Measurements from ENCODE around the gene STAT5A.

STAT5A gene

DNA sequence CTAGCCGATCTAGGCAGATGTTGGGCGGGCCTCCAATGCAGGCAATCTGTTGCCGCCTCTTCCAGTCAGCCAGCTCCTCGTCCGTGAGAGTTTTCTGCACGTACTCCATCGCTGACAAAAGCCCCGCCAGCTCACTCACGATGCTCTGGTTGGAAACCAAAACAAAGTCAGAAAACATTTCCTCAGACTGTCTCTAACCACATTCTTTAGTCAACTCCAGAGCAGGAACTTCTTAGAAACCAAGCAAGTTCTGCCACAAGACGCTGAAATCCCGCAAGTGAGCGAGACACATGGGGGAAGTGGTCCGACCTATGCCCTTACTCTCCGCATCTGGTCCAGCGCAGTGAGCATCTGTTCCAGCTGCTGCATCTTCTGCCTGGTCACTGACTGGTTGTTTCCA lies 49.1 kb downstream of the STAT5A start:
- H3K36me3 ChIP-seq (ENCODE audit: control insufficient read depth in 2 of 2, insufficient read depth in 2 of 2, low read length in 2 of 2): peaks cover 62 to 64% of the 10 kb centered on the region in 2 donors
- H3K4me1 ChIP-seq (ENCODE audit: control insufficient read depth, insufficient read depth, low read length): peaks cover 2% of the 10 kb centered on the region
- H3K9ac ChIP-seq (ENCODE audit: low read length in 2 of 2): no peak overlapping the region
- H3K4me3 ChIP-seq (ENCODE audit: low read length in 2 of 2): no peak overlapping the region
- no peaks in the 10 kb centered on the region for H3K9me3 ChIP-seq (ENCODE audit: control insufficient read depth in 2 of 2, low read length in 2 of 2)
- no peaks in the 10 kb centered on the region for H3K27me3 ChIP-seq (ENCODE audit: control insufficient read depth in 1 of 2, insufficient read depth in 2 of 2, low read length in 2 of 2)
- no peak overlapping the region for H3K27ac ChIP-seq (ENCODE audit: low read length)

- H3K36me3 ChIP-seq (ENCODE audit: control insufficient read depth in 2 of 2, insufficient read depth in 2 of 2, low read length in 2 of 2): peaks cover 58 to 59% of the 10 kb centered on the region in 2 donors
- H3K4me3 ChIP-seq (ENCODE audit: low read length in 2 of 2): no peak overlapping the region
- H3K9me3 ChIP-seq (ENCODE audit: control insufficient read depth in 2 of 2, low read length in 2 of 2): no peaks in the 10 kb centered on the region
- no peak overlapping the region for H3K9ac ChIP-seq (ENCODE audit: low read length in 2 of 2)
- no peaks in the 10 kb centered on the region for H3K27me3 ChIP-seq (ENCODE audit: control insufficient read depth in 1 of 2, insufficient read depth in 2 of 2, low read length in 2 of 2)
- peaks cover 2% of the 10 kb centered on the region for H3K4me1 ChIP-seq (ENCODE audit: control insufficient read depth, insufficient read depth, low read length)
- H3K27ac ChIP-seq (ENCODE audit: low read length): no peak overlapping the region
Measured at GRCh38 chr17:42338427-42338985, 50.2 kb downstream of the STAT5A start.

- Histone ChIP-seq H3K36me3 (ENCODE audit: control insufficient read depth in 2 of 2, insufficient read depth in 2 of 2, low read length in 2 of 2) (peaks cover 54 to 58% of the 10 kb centered on the region in 2 donors), H3K4me3 (ENCODE audit: low read length in 2 of 2) (no peak overlapping the region), H3K27ac (ENCODE audit: low read length) (no peak overlapping the region)
Measured at GRCh38 chr17:42339221-42339620, 50.9 kb downstream of the STAT5A start.

GRCh38 chr17:42340691-42341127 lies 52.4 kb downstream of the STAT5A start:
- H3K9ac ChIP-seq (ENCODE audit: low read length in 2 of 2): no peak overlapping the region
- no peak overlapping the region for H3K4me3 ChIP-seq (ENCODE audit: low read length in 2 of 2)
- H3K27ac ChIP-seq (ENCODE audit: low read length): no peak overlapping the region
- H3K9me3 ChIP-seq (ENCODE audit: control insufficient read depth in 2 of 2, low read length in 2 of 2): no peaks in the 10 kb centered on the region
- H3K27me3 ChIP-seq (ENCODE audit: control insufficient read depth in 1 of 2, insufficient read depth in 2 of 2, low read length in 2 of 2): no peaks in the 10 kb centered on the region
- peaks cover 51 to 53% of the 10 kb centered on the region in 2 donors for H3K36me3 ChIP-seq (ENCODE audit: control insufficient read depth in 2 of 2, insufficient read depth in 2 of 2, low read length in 2 of 2)
- H3K4me1 ChIP-seq (ENCODE audit: control insufficient read depth, insufficient read depth, low read length): peaks cover 2% of the 10 kb centered on the region

More at GRCh38 chr17:42339221-42339620, 50.9 kb downstream of the STAT5A start:
- Histone ChIP-seq H3K4me1 (ENCODE audit: control insufficient read depth, insufficient read depth, low read length) (peaks cover 2% of the 10 kb centered on the region), H3K27me3 (ENCODE audit: control insufficient read depth in 1 of 2, insufficient read depth in 2 of 2, low read length in 2 of 2) (no peaks in the 10 kb centered on the region), H3K9me3 (ENCODE audit: control insufficient read depth in 2 of 2, low read length in 2 of 2) (no peaks in the 10 kb centered on the region), H3K9ac (ENCODE audit: low read length in 2 of 2) (no peak overlapping the region)

GRCh38 chr17:42341568-42341967 lies 53.3 kb downstream of the STAT5A start:
- H3K36me3 ChIP-seq (ENCODE audit: control insufficient read depth in 2 of 2, insufficient read depth in 2 of 2, low read length in 2 of 2): peaks cover 51 to 54% of the 10 kb centered on the region in 2 donors
- H3K4me1 ChIP-seq (ENCODE audit: control insufficient read depth, insufficient read depth, low read length): peaks cover 2% of the 10 kb centered on the region
- no peaks in the 10 kb centered on the region for H3K9me3 ChIP-seq (ENCODE audit: control insufficient read depth in 2 of 2, low read length in 2 of 2)
- H3K27me3 ChIP-seq (ENCODE audit: control insufficient read depth in 1 of 2, insufficient read depth in 2 of 2, low read length in 2 of 2): no peaks in the 10 kb centered on the region
- no peak overlapping the region for H3K27ac ChIP-seq (ENCODE audit: low read length)
- no peak overlapping the region for H3K9ac ChIP-seq (ENCODE audit: low read length in 2 of 2)
- H3K4me3 ChIP-seq (ENCODE audit: low read length in 2 of 2): no peak overlapping the region

DNA sequence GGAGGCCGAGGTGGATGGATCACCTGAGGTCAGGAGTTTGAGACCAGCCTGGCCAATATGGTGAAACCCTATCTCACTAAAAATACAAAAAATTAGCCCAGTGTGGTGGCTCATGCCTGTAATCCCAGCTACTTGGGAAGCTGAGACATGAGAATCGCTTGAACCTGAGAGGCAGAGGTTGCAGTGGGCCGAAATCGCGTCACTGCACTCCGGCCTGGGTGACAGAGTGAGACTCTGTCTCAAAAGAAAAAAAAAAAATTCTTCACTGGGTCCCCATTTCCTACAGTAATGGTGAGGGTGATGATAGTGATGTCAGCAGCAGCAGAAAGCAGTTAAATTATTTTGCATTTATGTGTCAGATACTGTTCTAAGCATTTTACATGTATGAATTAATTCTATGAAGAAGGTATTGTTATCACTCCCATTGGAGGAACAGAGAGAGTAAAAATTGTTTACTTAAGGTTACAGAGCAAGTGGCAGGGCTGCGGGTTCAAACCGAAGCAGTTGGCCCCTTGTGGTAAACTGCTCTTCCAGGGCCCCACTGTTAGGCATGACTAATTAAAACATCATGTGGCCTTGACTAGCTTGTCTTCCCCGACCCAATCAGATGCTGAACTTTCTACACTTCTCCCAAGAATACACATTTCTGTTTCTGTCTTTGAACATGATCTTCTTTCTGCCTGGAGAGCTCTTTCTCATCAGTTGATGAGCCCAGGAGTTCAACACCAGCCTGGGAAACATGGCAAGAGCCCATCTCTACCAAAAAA lies 54.1 kb downstream of the STAT5A start:
- H3K27ac ChIP-seq (ENCODE audit: low read length): no peak overlapping the region
- peaks cover 5% of the 10 kb centered on the region for H3K4me1 ChIP-seq (ENCODE audit: control insufficient read depth, insufficient read depth, low read length)
- H3K36me3 ChIP-seq (ENCODE audit: control insufficient read depth in 2 of 2, insufficient read depth in 2 of 2, low read length in 2 of 2): peaks cover 46 to 52% of the 10 kb centered on the region in 2 donors

DNA sequence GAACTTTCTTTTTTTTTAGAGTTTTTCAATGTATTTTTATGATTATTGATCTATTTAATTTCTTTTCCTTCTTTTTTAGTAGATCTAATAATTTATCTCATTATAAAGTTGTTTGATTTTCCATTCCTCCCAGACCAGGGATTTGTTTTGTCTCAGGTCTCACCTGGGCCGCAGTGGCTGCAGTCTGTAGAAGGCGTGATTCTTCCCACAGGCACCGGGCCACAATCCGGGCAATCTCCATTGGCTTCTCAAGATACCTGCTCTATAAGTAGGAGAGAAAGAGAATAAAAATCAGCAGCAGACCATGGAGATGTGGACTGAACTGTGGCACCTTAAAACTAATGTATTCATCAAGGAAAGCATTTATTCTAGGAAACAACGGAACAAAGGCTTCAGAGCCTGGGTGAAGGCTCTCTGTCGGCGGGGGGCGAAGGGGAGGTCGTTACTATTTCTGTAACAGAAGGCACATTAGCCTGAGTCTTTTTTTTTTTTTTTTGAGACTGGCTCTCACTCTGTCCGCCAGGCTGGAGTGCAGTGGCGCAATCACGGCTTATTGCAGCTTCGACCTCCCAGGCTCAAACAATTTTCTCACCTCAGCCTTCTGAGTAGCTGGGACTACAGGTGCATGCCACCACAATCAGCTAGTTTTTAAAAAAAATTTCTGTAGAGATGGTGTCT lies 57.2 kb downstream of the STAT5A start:
- Histone ChIP-seq H3K27me3 (ENCODE audit: control insufficient read depth in 1 of 2, insufficient read depth in 2 of 2, low read length in 2 of 2) (no peaks in the 10 kb centered on the region), H3K27ac (ENCODE audit: low read length) (no peak overlapping the region), H3K9me3 (ENCODE audit: control insufficient read depth in 2 of 2, low read length in 2 of 2) (no peaks in the 10 kb centered on the region), H3K9ac (ENCODE audit: low read length in 2 of 2) (no peak overlapping the region), H3K4me1 (ENCODE audit: control insufficient read depth, insufficient read depth, low read length) (peaks cover 17% of the 10 kb centered on the region), H3K36me3 (ENCODE audit: control insufficient read depth in 2 of 2, insufficient read depth in 2 of 2, low read length in 2 of 2) (peaks cover 30 to 35% of the 10 kb centered on the region in 2 donors), H3K4me3 (ENCODE audit: low read length in 2 of 2) (no peak overlapping the region)

More for the DNA sequence above, 54.1 kb downstream of the STAT5A start:
- Histone ChIP-seq H3K4me3 (ENCODE audit: low read length in 2 of 2) (no peak overlapping the region), H3K27me3 (ENCODE audit: control insufficient read depth in 1 of 2, insufficient read depth in 2 of 2, low read length in 2 of 2) (no peaks in the 10 kb centered on the region), H3K9me3 (ENCODE audit: control insufficient read depth in 2 of 2, low read length in 2 of 2) (no peaks in the 10 kb centered on the region), H3K9ac (ENCODE audit: low read length in 2 of 2) (no peak overlapping the region)

- no peaks in the 10 kb centered on the region for H3K27me3 ChIP-seq (ENCODE audit: control insufficient read depth in 1 of 2, insufficient read depth in 2 of 2, low read length in 2 of 2)
- H3K9ac ChIP-seq (ENCODE audit: low read length in 2 of 2): no peak overlapping the region
- H3K4me3 ChIP-seq (ENCODE audit: low read length in 2 of 2): no peak overlapping the region
- peaks cover 17% of the 10 kb centered on the region for H3K4me1 ChIP-seq (ENCODE audit: control insufficient read depth, insufficient read depth, low read length)
- H3K36me3 ChIP-seq (ENCODE audit: control insufficient read depth in 2 of 2, insufficient read depth in 2 of 2, low read length in 2 of 2): peaks cover 21 to 26% of the 10 kb centered on the region in 2 donors
- no peak overlapping the region for H3K27ac ChIP-seq (ENCODE audit: low read length)
- H3K9me3 ChIP-seq (ENCODE audit: control insufficient read depth in 2 of 2, low read length in 2 of 2): no peaks in the 10 kb centered on the region
Measured at GRCh38 chr17:42346481-42346880, 58.2 kb downstream of the STAT5A start.

- H3K27ac ChIP-seq (ENCODE audit: low read length): no peak overlapping the region
- H3K4me3 ChIP-seq (ENCODE audit: low read length in 2 of 2): no peak overlapping the region
- H3K4me1 ChIP-seq (ENCODE audit: control insufficient read depth, insufficient read depth, low read length): peaks cover 17% of the 10 kb centered on the region
- peaks cover 17 to 22% of the 10 kb centered on the region in 2 donors for H3K36me3 ChIP-seq (ENCODE audit: control insufficient read depth in 2 of 2, insufficient read depth in 2 of 2, low read length in 2 of 2)
- no peaks in the 10 kb centered on the region for H3K27me3 ChIP-seq (ENCODE audit: control insufficient read depth in 1 of 2, insufficient read depth in 2 of 2, low read length in 2 of 2)
- H3K9me3 ChIP-seq (ENCODE audit: control insufficient read depth in 2 of 2, low read length in 2 of 2): no peaks in the 10 kb centered on the region
- H3K9ac ChIP-seq (ENCODE audit: low read length in 2 of 2): no peak overlapping the region
Measured at GRCh38 chr17:42347198-42347597, 58.9 kb downstream of the STAT5A start.

DNA sequence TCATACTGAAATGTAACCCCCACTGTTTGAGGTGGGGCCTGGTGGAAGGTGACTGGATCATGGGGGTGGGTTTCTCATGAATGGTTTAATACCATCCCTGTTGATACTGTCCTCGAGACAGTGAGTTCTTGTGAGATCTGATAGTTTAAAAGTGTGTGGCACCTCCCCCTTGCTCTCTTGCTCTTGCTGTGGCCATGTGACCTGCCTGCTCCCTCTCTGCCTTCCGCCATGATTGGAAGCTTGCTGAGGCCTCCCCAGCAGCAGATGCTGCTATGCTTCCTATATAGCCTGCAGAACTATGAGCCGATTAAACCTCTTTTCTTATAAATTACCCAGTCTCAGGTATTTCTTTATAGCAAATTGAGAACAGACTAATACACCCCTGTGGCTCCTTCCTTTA lies 59.3 kb downstream of the STAT5A start:
- Histone ChIP-seq H3K27me3 (ENCODE audit: control insufficient read depth in 1 of 2, insufficient read depth in 2 of 2, low read length in 2 of 2) (no peaks in the 10 kb centered on the region), H3K4me1 (ENCODE audit: control insufficient read depth, insufficient read depth, low read length) (peaks cover 17% of the 10 kb centered on the region), H3K9me3 (ENCODE audit: control insufficient read depth in 2 of 2, low read length in 2 of 2) (no peaks in the 10 kb centered on the region), H3K4me3 (ENCODE audit: low read length in 2 of 2) (no peak overlapping the region), H3K36me3 (ENCODE audit: control insufficient read depth in 2 of 2, insufficient read depth in 2 of 2, low read length in 2 of 2) (peaks cover 15 to 19% of the 10 kb centered on the region in 2 donors), H3K27ac (ENCODE audit: low read length) (no peak overlapping the region), H3K9ac (ENCODE audit: low read length in 2 of 2) (no peak overlapping the region)
